NCI-H524 treated with DMSO at 0.1 percent for 48 hours (cell line): ENCODE measurements around the gene TRAPPC3L.

Experiments
- DNase-seq: peaks from one replicate; lab custom pipeline; 2025; lab: John Stamatoyannopoulos, UW

The TRAPPC3L gene

GRCh38 chr6:116465246-116465645 is 80.2 kb downstream of the TRAPPC3L start:
- DNase-seq: no peak

GRCh38 chr6:116463301-116463700 is 82.2 kb downstream of the TRAPPC3L start:
- DNase-seq: no peak

GRCh38 chr6:116461932-116462885 is 83.3 kb downstream of the TRAPPC3L start:
- DNase-seq: peak; percentile 48

- no peak for DNase-seq
Observed at GRCh38 chr6:116461331-116461931, 84.1 kb downstream of the TRAPPC3L start, which contains the start of gene CALHM6. TSS of gene CALHM6 (plus strand) at chr6:116461375. CDS start at chr6:116461930, 555 bp downstream.

- DNase-seq: no peak
Observed at GRCh38 chr6:116459927-116460326, 85.6 kb downstream of the TRAPPC3L start.

GRCh38 chr6:116458264-116458663 is 87.2 kb downstream of the TRAPPC3L start:
- DNase-seq: no peak

GRCh38 chr6:116456927-116457326 is 88.6 kb downstream of the TRAPPC3L start:
- DNase-seq: no peak

GRCh38 chr6:116456106-116456505 is 89.4 kb downstream of the TRAPPC3L start:
- DNase-seq: no peak

GRCh38 chr6:116452531-116452930 is 93.0 kb downstream of the TRAPPC3L start:
- DNase-seq: no peak

- DNase-seq: no peak
Observed at GRCh38 chr6:116451916-116452315, 93.6 kb downstream of the TRAPPC3L start.

- no peak for DNase-seq
Observed at GRCh38 chr6:116450769-116451740, 94.4 kb downstream of the TRAPPC3L start.

GRCh38 chr6:116450185-116450710 is 95.2 kb downstream of the TRAPPC3L start:
- DNase-seq: no peak

- no peak for DNase-seq
Observed at GRCh38 chr6:116449565-116449964, 95.9 kb downstream of the TRAPPC3L start.

- DNase-seq: no peak
Observed at GRCh38 chr6:116447496-116448011, 97.9 kb downstream of the TRAPPC3L start.

- no peak for DNase-seq
Observed at GRCh38 chr6:116447052-116447451, 98.4 kb downstream of the TRAPPC3L start.

- no peak for DNase-seq
Observed at GRCh38 chr6:116446399-116446798, 99.1 kb downstream of the TRAPPC3L start.

- no peak for DNase-seq
Observed at GRCh38 chr6:116445102-116445501, 100.4 kb downstream of the TRAPPC3L start.
